Astrocyte of the spinal cord (primary cell): ENCODE results near the gene DPYSL4.

Experiments used
- DNase-seq: peaks from one replicate; pipeline ENCODE4 v3.0.0; 2011; ENCODE audit warnings: low read depth, low spot score
- H3K4me3 ChIP-seq: 2 replicates; pipeline ENCODE4 v1.5.1; 2011; ENCODE audit warnings: low read depth, mild to moderate bottlenecking, low read length, moderate library complexity
- in situ Hi-C: cut with HindIII; loops from 2 replicates; pipeline ENCODE4 v1.10.0; 2017; ENCODE audit warnings: low sequenced_read_pairs
- TF ChIP-seq, protein P1 (sequence below): IDR thresholded peaks from 2 replicates; pipeline ENCODE4 v1.5.1; 2012; ENCODE audit warnings: low read depth, mild to moderate bottlenecking, low read length, inconsistent platforms

The DPYSL4 gene

DNA sequence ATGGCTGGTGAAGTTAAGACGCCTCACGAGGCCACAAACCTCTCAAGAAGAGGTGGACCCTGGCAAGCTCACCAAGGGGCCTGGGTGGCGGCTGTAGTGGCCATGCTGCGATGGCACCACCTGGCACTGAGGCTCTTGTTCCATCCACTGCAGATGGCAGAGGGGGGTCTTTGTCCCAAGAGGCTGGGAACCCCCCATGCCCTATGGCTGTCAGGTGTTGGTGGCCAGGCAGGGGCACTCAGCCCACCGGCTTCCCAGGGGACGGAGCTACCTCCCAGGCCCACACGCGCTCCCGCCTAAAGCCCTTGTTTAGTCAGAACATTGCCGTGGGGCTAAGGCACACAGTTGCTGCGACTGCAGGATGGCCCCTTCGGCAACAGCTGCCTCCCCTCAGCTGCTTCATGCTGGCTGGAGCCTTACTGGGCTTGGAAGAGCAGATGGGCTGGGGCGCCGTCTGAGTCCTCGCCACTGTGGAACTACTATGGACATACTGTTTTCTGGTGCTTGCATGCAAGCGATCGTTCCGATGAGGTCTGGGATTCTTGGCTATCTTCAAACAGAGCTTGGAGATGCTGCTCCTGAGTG is 46.8 kb downstream of the DPYSL4 start:
- in situ Hi-C loops, result no loop called here
- TF ChIP-seq, protein P1, sequence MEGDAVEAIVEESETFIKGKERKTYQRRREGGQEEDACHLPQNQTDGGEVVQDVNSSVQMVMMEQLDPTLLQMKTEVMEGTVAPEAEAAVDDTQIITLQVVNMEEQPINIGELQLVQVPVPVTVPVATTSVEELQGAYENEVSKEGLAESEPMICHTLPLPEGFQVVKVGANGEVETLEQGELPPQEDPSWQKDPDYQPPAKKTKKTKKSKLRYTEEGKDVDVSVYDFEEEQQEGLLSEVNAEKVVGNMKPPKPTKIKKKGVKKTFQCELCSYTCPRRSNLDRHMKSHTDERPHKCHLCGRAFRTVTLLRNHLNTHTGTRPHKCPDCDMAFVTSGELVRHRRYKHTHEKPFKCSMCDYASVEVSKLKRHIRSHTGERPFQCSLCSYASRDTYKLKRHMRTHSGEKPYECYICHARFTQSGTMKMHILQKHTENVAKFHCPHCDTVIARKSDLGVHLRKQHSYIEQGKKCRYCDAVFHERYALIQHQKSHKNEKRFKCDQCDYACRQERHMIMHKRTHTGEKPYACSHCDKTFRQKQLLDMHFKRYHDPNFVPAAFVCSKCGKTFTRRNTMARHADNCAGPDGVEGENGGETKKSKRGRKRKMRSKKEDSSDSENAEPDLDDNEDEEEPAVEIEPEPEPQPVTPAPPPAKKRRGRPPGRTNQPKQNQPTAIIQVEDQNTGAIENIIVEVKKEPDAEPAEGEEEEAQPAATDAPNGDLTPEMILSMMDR, result no peak
- no peak overlapping the region for H3K4me3 ChIP-seq
- no peak for DNase-seq

DNA sequence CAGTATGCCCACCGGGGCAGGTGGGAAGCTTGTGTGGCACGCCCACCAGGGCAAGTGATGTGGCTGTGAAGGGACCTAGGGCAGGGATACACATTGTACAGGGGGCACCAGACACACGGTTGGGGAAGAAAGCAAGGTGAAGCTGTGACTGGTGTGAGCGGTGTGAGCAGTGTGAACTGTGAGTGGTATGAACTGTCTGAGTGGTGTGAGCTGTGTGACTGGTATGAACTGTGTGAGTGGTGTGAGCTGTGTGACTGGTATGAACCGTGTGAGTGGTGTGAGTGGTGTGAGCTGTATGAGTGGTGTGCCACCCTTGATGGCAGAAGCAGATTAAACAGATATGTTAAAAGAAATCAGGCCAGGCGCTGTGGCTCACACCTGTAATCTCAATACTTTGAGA is 48.1 kb downstream of the DPYSL4 start:
- no peak for DNase-seq
- TF ChIP-seq, protein P1, result no peak

DNA sequence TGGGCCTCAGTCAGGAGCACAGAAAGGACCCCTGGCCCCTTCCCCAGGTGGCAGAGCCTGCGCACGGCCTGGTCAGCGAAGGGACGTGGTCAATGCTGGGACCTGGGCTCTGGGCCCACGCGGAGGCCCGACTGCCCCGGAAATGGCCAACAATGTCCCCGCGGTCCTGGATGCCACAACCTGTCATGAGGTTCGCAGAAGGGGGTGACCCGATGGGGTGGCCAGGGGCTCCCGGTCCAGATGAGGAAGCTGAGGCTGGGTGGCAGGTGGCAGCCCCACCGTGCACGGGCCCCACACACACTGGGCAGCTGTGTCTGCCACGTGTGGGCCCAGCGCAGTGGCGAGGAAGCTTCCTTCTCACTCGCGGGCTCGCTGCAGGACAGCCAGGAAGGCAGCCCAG is 49.4 kb downstream of the DPYSL4 start:
- TF ChIP-seq, protein P1, result no peak
- in situ Hi-C loops, result no loop called here
- H3K4me3 ChIP-seq, result no peak overlapping the region
- DNase-seq, result no peak

More for the DNA sequence above, 48.1 kb downstream of the DPYSL4 start:
- in situ Hi-C loops, result no loop called here
- H3K4me3 ChIP-seq, result no peak overlapping the region

DNA sequence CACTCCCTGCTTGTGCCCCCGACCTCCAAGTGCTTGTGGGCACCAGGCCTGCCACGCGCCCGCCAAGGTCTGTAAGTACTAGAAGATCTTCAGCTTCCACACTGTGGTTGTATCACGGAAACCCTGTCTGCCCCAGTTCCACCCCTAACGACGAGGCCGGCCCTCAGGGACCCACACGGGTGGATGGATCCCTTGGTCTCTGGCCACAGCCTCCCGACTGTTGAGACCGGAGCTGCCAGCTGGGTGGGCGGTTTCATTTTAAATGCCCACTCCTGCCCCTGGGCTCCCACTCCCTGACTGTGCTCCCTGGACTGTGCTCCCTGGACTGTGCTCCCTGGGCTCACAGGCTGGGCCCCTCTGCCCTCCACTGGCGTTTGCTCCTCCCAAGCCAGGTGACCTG is 50.1 kb downstream of the DPYSL4 start:
- TF ChIP-seq, protein P1, result no peak
- in situ Hi-C loops, result no loop called here
- H3K4me3 ChIP-seq, result no peak overlapping the region
- DNase-seq, result no peak

DNA sequence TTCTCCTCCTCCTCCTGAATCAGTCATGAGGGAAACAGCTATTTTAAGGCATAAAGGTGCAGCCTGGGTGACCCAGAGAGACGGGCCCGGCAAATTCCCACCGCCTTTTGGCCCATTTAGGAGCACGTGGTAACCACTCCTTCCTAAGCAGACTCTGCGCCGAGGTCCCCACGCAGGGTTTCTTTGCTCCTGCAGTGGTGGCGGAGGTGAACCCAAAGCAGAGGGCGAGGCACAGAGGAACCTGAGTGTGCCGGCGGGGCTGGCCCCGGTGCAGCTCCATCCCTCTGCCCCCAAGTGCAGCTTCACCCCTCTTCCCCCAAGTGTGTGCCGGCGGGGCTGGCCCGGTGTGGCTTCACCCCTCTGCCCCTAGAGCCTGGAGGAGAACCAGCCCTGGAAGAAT is 50.6 kb downstream of the DPYSL4 start:
- DNase-seq, result no peak
- in situ Hi-C loops, result no loop called here
- TF ChIP-seq, protein P1, result no peak
- H3K4me3 ChIP-seq, result no peak overlapping the region

DNA sequence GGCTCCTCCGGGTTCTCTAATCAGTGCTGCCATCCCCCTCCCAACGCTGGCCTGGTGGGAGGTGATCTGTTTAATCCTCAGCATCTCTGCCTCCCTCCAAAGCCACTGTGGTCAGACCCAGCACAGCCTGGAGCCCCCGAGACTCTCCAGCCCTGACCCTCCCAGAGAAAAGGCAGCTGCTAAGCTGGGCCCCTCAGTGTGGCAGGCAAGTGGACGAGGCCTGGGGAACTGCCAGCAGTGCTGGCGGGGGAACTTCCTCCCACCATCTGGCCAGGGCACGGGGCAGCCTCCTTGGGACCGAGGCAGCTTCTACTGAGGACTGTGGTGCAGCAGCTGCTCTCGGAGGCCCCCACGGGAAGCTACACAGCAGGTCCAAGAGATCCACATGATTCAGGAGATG is 51.1 kb downstream of the DPYSL4 start:
- no peak for DNase-seq
- in situ Hi-C loops, result no loop called here
- TF ChIP-seq, protein P1, result no peak
- H3K4me3 ChIP-seq, result no peak overlapping the region
